Measurements from ENCODE around the gene KIF2B. TPM values are rescaled to one million over a fixed set of nuclear protein-coding genes. Genes with fewer than 3 reads are reported as not detected.

The KIF2B gene
- total and polyA plus RNA-seq, 2 donors (not counting 1 experiment from before 2014, with no cell fraction given), result not detected

- no peaks in the 10 kb centered on the region for H3K4me1 ChIP-seq (ENCODE audit: control insufficient read depth in 2 of 2, insufficient read depth in 2 of 2, low read length in 2 of 2)
- ChIA-PET POLR2A (no interaction called here), CTCF (no interaction called here)
- no peak overlapping the region for H3K27ac ChIP-seq (ENCODE audit: low read length in 2 of 2)
- H2AFZ ChIP-seq (ENCODE audit: insufficient read depth, low read depth, low read length, poor library complexity, severe bottlenecking), result no peak overlapping the region
- no peaks in the 10 kb centered on the region for H4K20me1 ChIP-seq (ENCODE audit: control insufficient read depth, insufficient read depth, low read length, poor library complexity, severe bottlenecking)
- DNase-seq, result no peak
- no peak overlapping the region for H3K9ac ChIP-seq (ENCODE audit: low read length)
- no peaks in the 10 kb centered on the region for H3K4me1 Mint-ChIP-seq
- H3K27ac Mint-ChIP-seq, result no peak overlapping the region
- no peak overlapping the region for H3K4me3 Mint-ChIP-seq
- H3K79me2 ChIP-seq (ENCODE audit: control insufficient read depth, insufficient read depth, low read length), result no peaks in the 10 kb centered on the region
- no peaks in the 10 kb centered on the region for H3K9me3 Mint-ChIP-seq (ENCODE audit: insufficient read depth)
- TF ChIP-seq EZH2 (IDR thresholded peaks at IDR 0.05; ENCODE audit: borderline replicate concordance, insufficient read depth, low read depth, low read length, poor library complexity, severe bottlenecking), result no peak
- TF ChIP-seq CTCF (IDR thresholded peaks at IDR 0.05), result no peak
- no peak for ATAC-seq (ENCODE audit: low read depth)
- no peaks in the 10 kb centered on the region for H3K27me3 ChIP-seq (replicated peaks in 1 of 4; ENCODE audit: control extremely low read depth in 1 of 4, control insufficient read depth in 3 of 4, insufficient read depth in 4 of 4, low read length in 3 of 4)
- H3K9me3 ChIP-seq (ENCODE audit: control extremely low read depth in 1 of 3, control insufficient read depth in 2 of 3, insufficient read depth in 1 of 3, low read length in 2 of 3), result peaks cover 0 to 16% (median 0%) of the 10 kb centered on the region in 3 donors
- no peaks in the 10 kb centered on the region for H3K36me3 ChIP-seq (replicated peaks in 1 of 2; ENCODE audit: control extremely low read depth in 1 of 2, control insufficient read depth in 1 of 2, extremely low read depth in 1 of 2, insufficient read depth in 2 of 2, low read length in 1 of 2)
- no peak overlapping the region for H3K4me3 ChIP-seq (ENCODE audit: control extremely low read depth in 1 of 5, extremely low read depth in 1 of 5, insufficient read depth in 1 of 5, low read depth in 2 of 5, low read length in 4 of 5)
- H3K27me3 Mint-ChIP-seq, result no peaks in the 10 kb centered on the region
- no CpG with 5 or more reads among the region's 1 CpG for WGBS (ENCODE audit: insufficient coverage)
- no peak overlapping the region for H3K4me2 ChIP-seq (replicated peaks; ENCODE audit: low read depth, low read length, poor library complexity, severe bottlenecking)
- intact Hi-C loops (cut with micrococcal nuclease), result no loop called here
Observed at GRCh38 chr17:53796642-53797041, 26.1 kb upstream of the KIF2B start.

- no peak overlapping the region for H3K4me3 Mint-ChIP-seq
- TF ChIP-seq EZH2 (IDR thresholded peaks at IDR 0.05; ENCODE audit: borderline replicate concordance, insufficient read depth, low read depth, low read length, poor library complexity, severe bottlenecking), result no peak
- TF ChIP-seq CTCF (IDR thresholded peaks at IDR 0.05), result no peak
- H3K9ac ChIP-seq (ENCODE audit: low read length), result no peak overlapping the region
- no peaks in the 10 kb centered on the region for H3K36me3 ChIP-seq (replicated peaks in 1 of 2; ENCODE audit: control extremely low read depth in 1 of 2, control insufficient read depth in 1 of 2, extremely low read depth in 1 of 2, insufficient read depth in 2 of 2, low read length in 1 of 2)
- ChIA-PET POLR2A (no interaction called here), CTCF (no interaction called here)
- H3K79me2 ChIP-seq (ENCODE audit: control insufficient read depth, insufficient read depth, low read length), result no peaks in the 10 kb centered on the region
- no CpG with 5 or more reads among the region's 4 CpGs for WGBS (ENCODE audit: insufficient coverage)
- H3K4me1 Mint-ChIP-seq, result no peaks in the 10 kb centered on the region
- H3K27me3 Mint-ChIP-seq, result no peaks in the 10 kb centered on the region
- no peak overlapping the region for H3K4me3 ChIP-seq (ENCODE audit: control extremely low read depth in 1 of 5, extremely low read depth in 1 of 5, insufficient read depth in 1 of 5, low read depth in 2 of 5, low read length in 4 of 5)
- ATAC-seq (ENCODE audit: low read depth) (no peak), DNase-seq (no peak)
- no peaks in the 10 kb centered on the region for H4K20me1 ChIP-seq (ENCODE audit: control insufficient read depth, insufficient read depth, low read length, poor library complexity, severe bottlenecking)
- no peak overlapping the region for H3K4me2 ChIP-seq (replicated peaks; ENCODE audit: low read depth, low read length, poor library complexity, severe bottlenecking)
- no peak overlapping the region for H2AFZ ChIP-seq (ENCODE audit: insufficient read depth, low read depth, low read length, poor library complexity, severe bottlenecking)
- H3K9me3 Mint-ChIP-seq (ENCODE audit: insufficient read depth), result no peaks in the 10 kb centered on the region
- no peak overlapping the region for H3K27ac ChIP-seq (ENCODE audit: low read length in 2 of 2)
- intact Hi-C loops (cut with micrococcal nuclease), result no loop called here
- peaks cover 0 to 7% (median 0%) of the 10 kb centered on the region in 3 donors for H3K9me3 ChIP-seq (ENCODE audit: control extremely low read depth in 1 of 3, control insufficient read depth in 2 of 3, insufficient read depth in 1 of 3, low read length in 2 of 3)
- no peaks in the 10 kb centered on the region for H3K27me3 ChIP-seq (replicated peaks in 1 of 4; ENCODE audit: control extremely low read depth in 1 of 4, control insufficient read depth in 3 of 4, insufficient read depth in 4 of 4, low read length in 3 of 4)
- H3K4me1 ChIP-seq (ENCODE audit: control insufficient read depth in 2 of 2, insufficient read depth in 2 of 2, low read length in 2 of 2), result no peaks in the 10 kb centered on the region
- H3K27ac Mint-ChIP-seq, result no peak overlapping the region
Observed at GRCh38 chr17:53797501-53797900, 25.2 kb upstream of the KIF2B start.

All from B cell (primary cell).